Adrenal gland (tissue), 12 donors: ENCODE results near the gene ASPN. TPM values are rescaled to one million over a fixed set of nuclear protein-coding genes. Genes with fewer than 3 reads are reported as not detected.
A peak's percentile ranks its signal among the peaks of the same experiment; 100 is the strongest.

Experiments used
- DNase-seq, 7 donors: peaks; one replicate each; pipeline ENCODE4 v3.0.0-alpha.2; 2019 to 2020
- H3K27ac ChIP-seq, 5 donors: fragments of 200-600 bp; sonication (generic) in 4 of 5; 1 replicate in 3 of 5; 2 replicates in 2 of 5; pipeline versions ENCODE4 v1.5.1 to v1.8.0; 2016 to 2020; ENCODE audit warnings: mild to moderate bottlenecking in 1 of 5
- H3K27me3 ChIP-seq: fragments of 200-600 bp; 2 replicates; pipeline ENCODE4 v1.8.0; 2021
- H3K36me3 ChIP-seq, 2 donors: fragments of 200-600 bp; replicated peaks in 1 of 2; 1 replicate in 1 of 2; 2 replicates in 1 of 2; pipeline versions ENCODE4 v1.5.1 to v1.8.0; 2018 to 2022
- H3K4me1 ChIP-seq, 2 donors: fragments of 200-600 bp; replicated peaks in 1 of 2; 1 replicate in 1 of 2; 2 replicates in 1 of 2; pipeline versions ENCODE4 v1.5.1 to v1.8.0; 2018 to 2021
- H3K4me3 ChIP-seq, 4 donors: fragments of 200-600 bp; sonication (generic) in 3 of 4; one replicate each; pipeline ENCODE4 v1.5.1; 2016 to 2018
- H3K9me3 ChIP-seq, 3 donors: fragments of 200-600 bp; sonication (generic) in 1 of 3; replicated peaks in 1 of 3; 1 replicate in 2 of 3; 2 replicates in 1 of 3; pipeline versions ENCODE4 v1.5.1 to v1.8.0; 2016 to 2021
- CTCF ChIP-seq, 6 experiments: fragments of 450-650 bp in 4 of 6; fragments of 200-600 bp in 2 of 6; sonication (generic) in 1 of 6; IDR thresholded peaks; 1 replicate in 5 of 6; 2 replicates in 1 of 6; pipeline versions ENCODE4 v1.5.1 to v1.8.0; 2016 to 2021; ENCODE audit warnings: antibody characterized with exemption in 6 of 6, mild to moderate bottlenecking in 2 of 6, moderate library complexity in 1 of 6
- POLR2A ChIP-seq, 2 donors: fragments of 450-650 bp; IDR thresholded peaks; one replicate each; pipeline ENCODE4 v1.6.1; 2017; ENCODE audit warnings: antibody characterized with exemption in 2 of 2, mild to moderate bottlenecking in 2 of 2, moderate library complexity in 1 of 2
- WGBS, 4 donors: extraction: QIAGEN DNeasy Blood & Tissue Kit in 2 of 4; methylation state at CpG; one replicate each; pipeline versions ENCODE4 v1.1.5 to v1.1.7; 2013 to 2017; 5-methylcytosine and 5-hydroxymethylcytosine counted together
- intact Hi-C, 2 donors: fragments of 100-400 bp; cut with DNase I; formaldehyde crosslinking; loops; one replicate each; pipeline versions ENCODE4 v1.14.1 to v1.15.0; 2022 to 2023
- polyA plus RNA-seq, 3 donors: library from polyadenylated mRNA; stranded (reverse); fragments of 200-250 nt in 2 of 3; fragments of 350-450 nt in 1 of 3; fragmentation: Illumina TruSeq in 1 of 3; extraction: RNeasy Lipid Tissue Mini Kit (QIAGEN cat#74804) in 1 of 3; gene quantifications; one replicate each; pipeline ENCODE4 v1.2.3, GENCODE V29; 2013 to 2014
- total RNA-seq, 9 donors: library from RNA; depleted of rRNA in 4 of 9; stranded (reverse); fragments of >200 nt in 4 of 9; fragments of 120-200 nt in 1 of 9; fragmentation: NEBNext Ultra II Directional in 1 of 9; extraction: Animal tissue kit (Norgen Biotek cat#: 25700) in 1 of 9; gene quantifications; one replicate each; pipeline versions ENCODE4 v1.1.0 to v1.2.4, GENCODE V29; 2013 to 2023
- donor health status: healthy with polysubstance abuse.
- donor health status: Bipolar disorder and iron deficiency.
- donor health status: DM: yes; HTN: yes; CAD: no.
- donor health status: DM: no; HTN: no; CAD: no.
- donor health status: DM: no; HTN: no; CAD: no.
- donor health status: DM: yes; HTN: yes; CAD: no.

Gene ASPN
- total and polyA plus RNA-seq, 12 donors, result 1.7 to 12.4 (median 5.4) TPM

- no peaks in the 10 kb centered on the region for H3K36me3 ChIP-seq
- intact Hi-C loops, result no loop called here
These were observed 14.8 kb downstream of the ASPN start for GRCh38 chr9:92467511-92467910.

GRCh38 chr9:92467041-92467440, 15.3 kb downstream of the ASPN start:
- Histone ChIP-seq H3K9me3 (peaks cover 0 to 4% (median 0%) of the 10 kb centered on the region in 3 donors), H3K36me3 (no peaks in the 10 kb centered on the region), H3K27me3 (no peaks in the 10 kb centered on the region), H3K4me3 (no peak overlapping the region), H3K27ac (no peak overlapping the region), H3K4me1 (peaks cover 6 to 10% of the 10 kb centered on the region in 2 donors)
- intact Hi-C loops, result no loop called here
- TF ChIP-seq CTCF (IDR thresholded peaks at IDR 0.05) (no peak), POLR2A (IDR thresholded peaks at IDR 0.05) (no peak)
- DNase-seq, result peak in 1 of 7 donors; percentile 8
- 69 to 89% (median 84%) methylated on average over 1 of the region's 1 CpG for WGBS, 4 donors

More at GRCh38 chr9:92467511-92467910, 14.8 kb downstream of the ASPN start:
- H3K4me3 ChIP-seq, result no peak overlapping the region
- H3K4me1 ChIP-seq, result peaks cover 6 to 10% of the 10 kb centered on the region in 2 donors
- peaks cover 0 to 4% (median 0%) of the 10 kb centered on the region in 3 donors for H3K9me3 ChIP-seq
- no peak overlapping the region for H3K27ac ChIP-seq
- H3K27me3 ChIP-seq, result no peaks in the 10 kb centered on the region
- TF ChIP-seq POLR2A (IDR thresholded peaks at IDR 0.05) (no peak), CTCF (IDR thresholded peaks at IDR 0.05) (no peak)
- no peak for DNase-seq
- whole genome bisulfite sequencing, 4 donors, result 82 to 91% (median 89%) methylated on average over 2 of the region's 2 CpGs

GRCh38 chr9:92463984-92464383, 18.3 kb downstream of the ASPN start:
- WGBS, 4 donors, result 42 to 52% (median 50%) methylated on average over 3 of the region's 3 CpGs
- Histone ChIP-seq H3K4me1 (peaks cover 6 to 10% of the 10 kb centered on the region in 2 donors), H3K27ac (peak overlapping the region in 2 of 5 donors; percentile 61 to 75), H3K27me3 (no peaks in the 10 kb centered on the region), H3K4me3 (no peak overlapping the region), H3K9me3 (no peaks in the 10 kb centered on the region), H3K36me3 (no peaks in the 10 kb centered on the region)
- DNase-seq, result peak in 2 of 7 donors; percentile 16
- TF ChIP-seq CTCF (IDR thresholded peaks at IDR 0.05), result no peak
- TF ChIP-seq POLR2A (IDR thresholded peaks at IDR 0.05), result no peak
- intact Hi-C loops, result no loop called here

- Histone ChIP-seq H3K27me3 (no peaks in the 10 kb centered on the region), H3K27ac (no peak overlapping the region), H3K36me3 (no peaks in the 10 kb centered on the region), H3K4me1 (peaks cover 6 to 10% of the 10 kb centered on the region in 2 donors), H3K4me3 (no peak overlapping the region), H3K9me3 (no peaks in the 10 kb centered on the region)
- intact Hi-C loops, result no loop called here
- TF ChIP-seq CTCF (IDR thresholded peaks at IDR 0.05), result no peak
- no peak for TF ChIP-seq POLR2A (IDR thresholded peaks at IDR 0.05)
- no peak for DNase-seq
These were observed 18.9 kb downstream of the ASPN start for GRCh38 chr9:92463387-92463786.
